GM19328 (cell line): ENCODE data around the gene ZDHHC18.
"Not testable (repeated sequence)": the region's sequence is repeated elsewhere in the genome, so short reads cannot be mapped to it uniquely, and the experiment has no call there.

Experiments used
- ATAC-seq: cut with Tn5 transposase; IDR thresholded peaks from one replicate; pipeline ENCODE4 v1.9.1; 2021; ENCODE audit warnings: mild to moderate bottlenecking, moderate library complexity; ENCODE audit not compliant: unreplicated experiment

ZDHHC18 gene

DNA sequence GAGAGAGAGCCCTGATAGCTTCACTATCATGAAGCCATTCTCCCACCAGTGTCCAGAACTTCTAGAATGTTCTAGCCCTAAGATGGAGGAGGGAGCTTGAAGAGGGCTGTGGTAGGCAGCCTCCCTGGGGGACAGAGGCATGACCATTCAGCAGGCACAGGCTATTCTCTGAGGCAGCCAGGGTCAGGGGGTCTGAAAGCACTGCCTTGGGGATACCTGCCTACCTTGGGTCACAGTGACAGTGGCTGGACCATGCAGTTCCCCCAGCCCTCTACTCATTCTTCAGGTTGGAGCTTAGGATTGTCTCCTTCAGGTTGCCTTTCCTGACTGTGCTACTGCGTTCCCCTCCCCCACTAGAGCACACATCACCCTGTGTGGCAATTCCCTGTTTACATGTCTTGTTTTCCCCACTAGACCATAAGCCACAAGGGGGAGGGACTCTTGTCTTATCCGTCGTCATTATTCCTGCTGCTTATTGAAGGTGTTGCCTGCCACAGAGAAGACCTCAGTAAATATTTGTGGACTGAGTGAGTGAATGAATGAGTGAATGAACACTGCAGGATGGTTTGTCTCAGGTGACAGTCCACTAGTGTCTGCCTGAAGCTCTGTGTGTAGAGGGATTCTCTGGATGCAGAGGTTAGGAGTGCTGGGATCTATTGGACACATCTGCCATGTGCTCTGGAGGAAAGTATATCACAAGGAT lies 5.2 kb downstream of the ZDHHC18 start:
- ATAC-seq, result no peak

DNA sequence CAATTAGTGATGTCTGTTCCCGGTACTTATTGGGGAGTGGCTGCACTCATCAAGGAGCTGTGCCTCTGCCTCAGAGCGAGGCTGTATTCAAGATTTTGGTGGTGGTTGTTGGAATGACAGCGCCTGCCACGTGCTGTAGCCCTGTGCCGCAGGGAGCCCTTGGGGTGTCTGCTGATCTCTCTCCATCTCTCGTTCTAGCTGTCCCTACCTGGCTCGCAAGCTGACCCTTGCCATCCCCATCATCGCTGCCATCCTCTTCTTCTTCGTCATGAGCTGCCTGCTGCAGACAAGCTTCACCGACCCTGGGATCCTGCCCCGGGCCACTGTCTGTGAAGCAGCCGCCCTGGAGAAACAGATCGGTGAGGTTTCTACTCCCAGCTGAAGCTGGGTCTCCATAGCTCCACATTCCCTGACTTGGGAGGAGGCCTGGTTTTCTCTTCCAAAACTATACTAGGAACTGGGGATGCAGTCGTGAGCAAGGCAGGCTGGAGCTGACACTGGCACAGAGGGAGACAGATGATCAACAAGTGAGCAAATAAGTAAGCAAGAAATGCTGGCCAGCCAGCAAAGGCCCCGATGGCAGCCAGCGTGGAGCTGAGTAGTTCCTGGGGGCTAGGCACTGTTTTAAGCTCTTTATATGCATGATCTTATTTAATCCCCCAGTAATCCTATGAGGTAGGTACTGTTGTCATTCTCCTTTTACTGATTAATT lies 5.9 kb downstream of the ZDHHC18 start:
- ATAC-seq, result no peak

DNA sequence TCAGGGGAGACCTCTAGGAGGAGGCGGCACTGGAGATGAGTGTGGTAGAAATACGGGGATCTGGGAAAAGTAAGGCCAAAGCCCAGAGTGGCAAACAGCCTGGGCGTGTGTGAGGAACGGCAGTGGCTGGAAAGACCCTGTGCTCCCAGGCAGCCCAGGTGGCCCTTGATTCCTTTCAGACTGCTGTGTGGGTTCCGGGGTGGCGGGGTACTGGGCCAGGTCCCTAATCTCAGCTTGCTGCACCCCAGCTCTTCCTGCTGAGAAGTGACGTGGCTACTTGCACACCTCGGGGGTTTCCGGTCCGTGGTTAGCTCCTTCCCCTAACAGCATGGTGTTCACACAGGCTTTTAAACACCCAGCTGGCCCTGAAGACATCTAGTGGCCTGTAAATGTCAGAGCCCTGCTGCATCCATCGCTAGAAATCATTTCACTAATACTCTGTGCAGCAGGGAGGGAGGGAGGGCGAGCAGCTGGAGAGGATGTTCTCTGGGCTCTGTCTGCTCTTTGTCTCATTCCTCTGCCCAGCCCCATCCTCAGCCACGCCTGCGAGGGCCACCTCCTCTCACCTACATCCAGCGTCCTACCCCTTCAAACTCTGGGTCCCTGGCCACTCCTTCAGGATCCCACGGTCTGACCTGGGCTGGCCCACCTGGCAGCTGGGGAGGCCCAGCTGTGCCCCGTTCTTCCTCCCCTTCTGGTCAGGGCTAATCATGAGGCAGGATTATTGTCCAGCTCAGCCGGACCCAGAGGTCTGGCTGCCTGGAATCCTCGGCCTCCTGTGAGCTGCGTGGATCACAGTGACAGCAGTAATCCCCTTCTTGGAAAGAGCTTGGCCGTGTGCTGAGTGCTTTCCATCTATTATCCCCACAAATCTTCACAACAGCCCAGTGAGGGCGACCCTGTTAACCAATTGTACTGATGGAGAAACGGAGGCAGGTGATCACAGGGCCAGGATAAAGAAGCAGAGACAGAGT lies 7.2 kb downstream of the ZDHHC18 start:
- peak; percentile 91 for ATAC-seq

DNA sequence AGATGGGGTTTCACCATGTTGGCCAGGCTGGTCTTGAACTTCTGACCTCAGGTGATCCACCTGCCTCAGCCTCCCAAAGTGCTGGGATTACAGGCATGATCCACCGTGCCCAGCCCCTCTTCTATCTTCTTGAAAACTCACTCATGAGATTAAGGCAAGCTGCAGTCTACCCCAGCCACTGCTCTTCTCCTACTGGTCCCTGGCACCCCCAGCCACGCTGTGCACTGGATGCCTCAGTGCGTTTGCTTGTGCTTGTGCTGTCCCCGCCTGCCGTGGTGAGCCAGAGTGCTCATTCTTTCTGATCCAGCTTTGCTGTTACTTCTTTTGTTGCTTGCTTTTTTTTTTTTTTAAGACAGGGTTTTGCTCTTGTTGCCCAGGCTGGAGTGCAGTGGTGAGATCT lies 11.2 kb downstream of the ZDHHC18 start:
- ATAC-seq, result not testable (repeated sequence)

DNA sequence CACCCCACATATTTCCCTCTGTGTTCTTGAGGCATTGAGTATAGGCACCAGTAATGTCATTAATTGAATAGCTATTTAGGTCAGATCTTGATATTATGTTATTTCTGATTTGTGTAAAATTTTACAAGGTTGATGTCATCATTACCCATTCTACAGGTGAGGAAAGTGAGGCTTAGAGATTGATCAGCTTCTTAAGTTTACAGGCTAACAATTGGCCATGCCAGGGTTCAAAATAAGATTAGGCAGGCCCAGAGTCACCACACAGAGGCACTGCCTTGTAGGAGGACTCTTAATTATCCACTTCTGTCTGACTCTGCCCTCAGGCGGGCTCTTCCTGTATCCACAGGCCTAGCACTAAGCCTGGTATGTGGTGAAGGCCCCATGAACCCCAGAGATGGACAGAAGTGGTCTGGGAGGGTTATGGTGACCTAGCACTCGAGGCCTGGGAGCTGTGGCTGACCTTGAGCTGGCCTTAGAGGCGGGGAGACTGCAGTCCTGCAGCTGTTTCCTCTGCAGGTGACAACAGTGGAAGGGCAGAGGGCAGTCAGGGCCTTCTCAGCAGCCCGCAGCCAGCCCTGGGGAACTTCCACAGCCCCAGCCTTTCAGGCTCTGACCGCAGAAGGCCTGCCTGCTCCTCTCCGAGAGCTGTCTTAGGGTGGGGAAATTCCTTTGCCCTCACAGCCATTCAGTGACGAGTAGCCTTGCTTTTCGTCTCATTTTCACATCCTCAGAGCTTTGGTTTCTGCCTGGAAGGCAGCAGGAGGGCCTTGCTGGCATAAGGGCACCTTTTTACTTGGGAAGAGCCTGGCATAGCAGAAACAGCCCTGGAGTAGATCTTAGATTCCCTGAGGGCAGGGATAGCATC lies 12.2 kb downstream of the ZDHHC18 start:
- ATAC-seq, result peak; percentile 66

DNA sequence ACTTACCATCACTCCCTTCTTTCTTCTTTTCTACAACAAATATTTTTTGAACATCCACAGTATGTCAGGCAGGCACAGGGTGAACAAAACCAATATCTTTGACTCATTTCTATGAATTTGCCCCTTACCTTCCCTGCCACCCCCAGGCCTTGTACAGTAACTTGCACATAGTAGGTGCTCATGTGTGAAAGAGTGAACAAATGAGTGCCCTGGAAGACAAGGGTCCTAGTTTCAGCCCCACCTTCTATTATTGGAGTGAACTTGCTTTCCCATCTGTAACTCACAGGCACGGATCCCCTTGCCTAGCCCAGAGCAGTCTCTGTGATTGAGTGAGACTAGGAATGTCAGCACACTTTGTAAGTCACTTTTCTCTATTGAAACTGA lies 12.8 kb downstream of the ZDHHC18 start:
- ATAC-seq, result no peak

DNA sequence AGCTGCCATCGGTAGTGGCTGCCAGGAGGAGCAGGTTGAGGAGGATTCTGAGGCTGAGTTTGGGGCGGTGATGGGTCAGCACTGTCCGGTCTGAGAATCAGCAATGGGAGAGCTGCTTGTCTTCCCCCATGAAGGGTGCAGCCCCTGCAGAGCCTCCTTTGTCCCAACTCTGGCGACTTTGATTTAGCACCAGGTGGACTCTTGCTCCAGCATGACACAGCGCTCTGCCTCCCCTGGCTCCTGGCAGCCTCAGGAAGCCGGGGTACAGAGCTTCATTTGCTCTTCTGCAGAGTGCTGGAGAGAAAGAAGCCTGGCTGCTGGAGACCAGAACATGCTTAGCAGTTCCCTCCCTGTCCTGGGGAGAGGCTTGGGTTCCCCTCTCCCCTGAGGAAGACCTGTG lies 13.3 kb downstream of the ZDHHC18 start:
- ATAC-seq, result no peak

DNA sequence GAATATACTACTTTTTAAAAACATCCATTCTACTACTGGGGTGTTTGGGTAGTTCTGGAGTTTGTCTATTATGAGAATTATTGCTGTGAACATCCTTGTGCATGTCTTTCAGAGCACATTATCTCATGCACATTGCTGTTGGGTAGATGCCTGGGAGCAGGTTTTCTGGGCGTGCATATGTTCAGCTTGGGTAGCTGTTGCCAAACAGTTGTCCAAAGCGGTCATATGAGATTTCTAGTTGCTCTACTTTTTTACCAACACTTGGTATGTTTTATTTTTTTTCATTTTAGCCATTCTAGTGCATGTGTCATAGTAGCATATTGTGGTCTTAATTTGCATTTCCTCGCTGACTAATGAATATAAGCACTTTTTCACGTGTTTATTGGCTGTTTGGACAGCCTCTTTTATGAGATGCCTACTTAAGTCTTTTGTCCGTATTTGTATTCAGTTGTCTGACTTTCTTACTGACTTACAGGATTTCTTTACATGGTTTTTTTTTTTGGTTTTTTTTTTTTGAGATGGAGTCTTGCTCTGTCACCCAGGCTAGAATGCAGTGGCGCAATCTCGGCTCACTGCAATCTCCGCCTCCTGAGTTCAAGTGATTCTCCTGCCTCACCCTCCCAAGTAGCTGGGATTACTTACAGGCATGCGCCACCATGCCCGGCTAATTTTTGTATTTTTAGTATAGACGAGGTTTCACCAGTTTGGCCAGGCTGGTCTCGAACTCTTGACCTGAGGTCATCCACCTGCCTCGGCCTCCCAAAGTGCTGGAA lies 18.1 kb downstream of the ZDHHC18 start:
- ATAC-seq, result no peak

DNA sequence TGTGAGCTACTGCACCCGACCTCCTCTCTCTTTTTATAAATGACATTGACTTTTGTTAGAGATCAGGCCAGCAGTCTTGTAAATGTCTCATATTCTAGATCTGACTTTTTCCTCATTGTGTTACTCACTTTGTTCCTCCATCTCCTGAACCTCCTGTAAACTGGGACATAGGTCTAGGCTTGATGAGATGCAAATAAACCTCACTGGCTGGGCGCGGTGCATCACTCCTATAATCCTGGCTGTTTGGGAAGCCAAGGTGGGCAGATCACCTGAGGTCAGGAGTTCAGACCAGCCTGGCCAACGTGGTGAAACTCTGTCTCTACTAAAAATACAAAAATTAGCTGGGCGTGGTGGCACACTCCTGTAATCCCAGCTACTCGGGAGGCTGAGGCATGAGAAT lies 21.3 kb downstream of the ZDHHC18 start:
- ATAC-seq, result not testable (repeated sequence)

DNA sequence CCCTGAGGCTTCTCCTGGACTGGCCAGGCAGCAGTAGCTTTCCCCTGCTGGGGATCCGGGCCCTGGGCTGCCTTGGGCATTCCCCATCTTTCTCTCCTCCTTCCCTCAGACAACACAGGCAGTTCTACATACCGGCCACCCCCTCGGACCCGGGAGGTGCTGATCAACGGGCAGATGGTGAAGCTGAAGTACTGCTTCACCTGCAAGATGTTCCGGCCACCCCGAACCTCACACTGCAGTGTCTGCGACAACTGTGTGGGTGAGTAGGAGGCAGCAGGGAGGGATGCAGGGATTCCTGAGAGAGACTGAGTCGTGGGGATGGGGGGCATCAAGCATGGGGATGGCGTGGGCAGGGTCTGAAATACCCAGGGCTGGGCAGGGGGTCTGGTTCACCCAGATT lies 22.0 kb downstream of the ZDHHC18 start:
- ATAC-seq, result no peak

DNA sequence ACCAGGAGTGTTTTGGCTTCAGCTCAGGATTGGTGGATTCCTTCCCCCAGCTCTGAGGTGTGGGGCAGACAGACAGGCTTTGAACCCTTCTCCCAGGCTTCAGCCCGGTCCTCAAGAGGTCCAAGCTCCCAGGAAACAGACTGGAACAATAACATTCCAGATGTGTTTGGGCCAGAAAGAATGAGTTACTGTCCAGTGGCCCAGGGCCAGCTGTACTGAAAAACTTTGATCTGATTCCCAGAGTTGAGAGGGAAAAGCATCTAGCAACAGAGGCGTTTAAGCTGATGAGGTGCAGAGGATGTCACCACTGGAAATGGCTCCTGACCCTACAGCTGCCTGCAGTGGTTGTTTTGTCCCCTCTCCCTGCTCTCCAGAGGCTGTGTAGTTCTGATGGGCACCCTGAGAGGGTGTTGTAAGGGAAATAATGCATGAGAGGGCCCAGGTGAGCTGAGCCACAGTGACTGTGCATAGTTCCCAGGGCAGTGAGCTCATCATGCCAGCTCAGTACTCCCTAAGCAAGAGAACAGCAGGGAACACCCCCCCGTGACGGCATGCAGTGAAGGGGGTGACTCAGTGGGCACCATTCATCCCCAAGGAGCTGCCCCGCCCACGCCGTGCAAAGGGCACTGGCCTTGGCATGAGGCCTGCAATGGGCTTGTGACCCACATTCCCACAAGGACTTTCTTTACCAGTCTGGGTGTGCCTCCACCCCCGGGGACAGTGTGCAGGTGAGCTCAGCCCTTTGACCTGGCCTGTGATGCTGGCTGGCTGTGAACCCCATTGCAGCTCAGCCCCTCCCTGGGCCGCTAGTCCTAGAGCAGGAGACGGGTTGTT lies 22.7 kb downstream of the ZDHHC18 start:
- no peak for ATAC-seq

DNA sequence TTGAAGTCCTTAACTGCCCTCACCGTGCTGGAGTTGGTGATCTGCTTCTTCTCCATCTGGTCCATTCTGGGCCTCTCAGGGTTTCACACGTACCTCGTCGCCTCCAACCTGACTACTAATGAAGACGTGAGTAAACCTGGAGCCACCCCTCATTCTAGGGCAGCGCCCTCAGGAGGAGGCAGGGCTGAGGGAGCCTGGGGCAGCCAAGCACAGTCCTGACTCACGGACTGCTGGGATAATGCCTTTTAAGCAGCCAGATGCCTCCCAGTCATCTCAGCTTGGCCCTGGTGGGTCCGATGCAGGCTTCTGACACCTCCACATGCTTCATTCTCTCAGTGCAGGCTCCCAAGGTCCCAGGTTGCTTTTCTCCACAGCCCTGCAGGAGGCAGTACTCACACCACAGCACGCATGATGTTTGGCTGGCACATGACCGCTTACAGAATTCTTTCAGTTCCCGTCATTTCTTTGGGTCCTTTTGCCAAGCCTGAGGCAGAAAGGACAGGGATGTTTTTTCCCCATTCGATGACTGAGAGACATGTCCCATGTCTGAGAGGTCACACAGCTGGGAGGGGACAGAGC lies 24.7 kb downstream of the ZDHHC18 start:
- ATAC-seq, result no peak

DNA sequence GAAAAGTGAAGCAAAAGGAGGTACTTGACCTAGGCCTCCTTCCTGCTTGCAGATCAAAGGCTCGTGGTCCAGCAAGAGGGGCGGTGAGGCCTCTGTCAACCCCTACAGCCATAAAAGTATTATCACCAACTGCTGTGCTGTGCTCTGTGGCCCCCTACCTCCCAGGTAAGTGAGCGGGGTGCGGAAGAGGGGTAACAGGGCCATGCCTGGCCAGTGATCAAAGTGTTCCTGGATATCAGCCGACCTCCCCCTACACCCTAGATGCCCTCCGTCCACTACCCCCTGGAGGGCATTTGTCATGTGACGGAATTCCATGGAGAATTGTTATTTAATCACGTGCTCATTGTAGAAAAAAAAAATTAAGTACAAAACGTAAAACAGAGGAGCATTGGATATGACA lies 26.2 kb downstream of the ZDHHC18 start:
- no peak for ATAC-seq

DNA sequence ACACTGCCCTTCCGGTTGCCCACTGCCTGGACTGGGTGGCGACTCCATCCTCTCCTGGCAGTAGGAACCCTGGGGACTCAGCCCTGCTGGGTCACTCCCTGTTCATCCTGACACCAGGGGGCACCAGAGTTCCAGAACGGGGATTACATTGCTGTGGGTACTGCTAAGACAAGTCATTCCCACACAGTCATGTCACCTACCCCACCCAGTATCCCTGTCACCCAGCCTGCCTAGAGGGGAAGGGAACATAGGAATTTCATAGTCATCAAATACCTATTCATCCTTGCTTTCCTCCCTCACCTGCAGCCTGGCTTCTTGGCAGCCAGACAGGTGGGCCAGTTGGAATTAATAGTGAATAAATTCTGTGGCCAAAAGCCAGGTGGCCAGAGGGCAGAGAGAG lies 26.7 kb downstream of the ZDHHC18 start:
- no peak for ATAC-seq

DNA sequence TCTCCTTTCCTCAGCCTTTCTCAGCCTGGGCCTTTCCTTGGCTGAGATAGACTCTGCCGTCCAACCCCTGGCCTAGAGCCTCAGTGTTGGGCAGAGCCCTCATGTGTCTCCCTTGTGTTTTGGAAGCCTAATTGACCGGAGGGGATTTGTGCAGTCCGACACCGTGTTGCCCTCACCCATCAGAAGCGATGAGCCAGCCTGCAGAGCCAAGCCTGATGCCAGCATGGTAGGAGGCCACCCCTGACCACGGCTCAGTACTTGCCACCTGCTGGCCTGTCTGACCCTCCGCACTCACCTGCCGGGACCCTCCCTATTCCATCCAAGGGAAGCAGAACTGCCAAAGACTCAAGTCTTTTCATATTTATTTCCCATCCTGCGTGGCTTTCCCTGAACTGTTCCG lies 27.1 kb downstream of the ZDHHC18 start:
- ATAC-seq, result no peak

DNA sequence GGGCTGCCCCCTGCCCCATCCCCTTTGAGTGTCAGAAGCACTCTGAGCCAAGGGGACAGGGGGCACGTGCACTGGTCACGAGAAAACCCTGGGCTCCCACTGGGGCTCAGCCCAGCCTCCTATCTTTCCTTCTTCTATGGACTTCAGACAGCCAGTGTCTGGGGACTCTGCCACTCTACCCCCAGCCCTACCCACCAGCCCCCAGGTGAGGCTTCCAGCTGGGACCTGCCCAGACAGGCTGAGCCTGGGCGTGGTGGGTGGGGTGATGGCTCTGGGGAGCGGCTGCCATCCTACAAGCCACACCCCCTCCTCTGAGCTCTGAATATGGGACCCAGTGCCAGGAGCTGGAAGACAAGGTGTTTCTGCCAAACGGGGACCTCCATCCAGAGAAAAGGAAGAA lies 28.4 kb downstream of the ZDHHC18 start:
- no peak for ATAC-seq

DNA sequence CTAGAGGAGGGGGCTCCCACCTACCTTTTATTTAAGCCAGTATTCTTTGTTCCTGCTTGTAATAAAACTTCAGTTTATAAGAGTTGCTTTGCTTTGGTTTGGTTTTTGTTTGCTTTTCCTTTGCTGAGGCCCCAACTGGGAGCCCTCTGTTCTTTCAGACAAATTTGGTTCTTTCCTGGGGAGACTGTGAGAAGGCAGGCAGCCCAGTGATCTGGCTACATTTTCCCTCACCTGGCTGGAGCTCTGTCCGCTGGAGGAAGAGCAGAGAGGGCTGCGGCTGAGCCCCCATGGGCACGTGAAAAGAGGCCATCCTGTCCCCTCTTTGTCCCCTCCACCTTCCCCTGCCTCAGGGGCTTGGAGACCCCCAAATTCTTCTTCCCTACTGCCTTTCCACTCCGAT lies 29.1 kb downstream of the ZDHHC18 start:
- ATAC-seq, result no peak

DNA sequence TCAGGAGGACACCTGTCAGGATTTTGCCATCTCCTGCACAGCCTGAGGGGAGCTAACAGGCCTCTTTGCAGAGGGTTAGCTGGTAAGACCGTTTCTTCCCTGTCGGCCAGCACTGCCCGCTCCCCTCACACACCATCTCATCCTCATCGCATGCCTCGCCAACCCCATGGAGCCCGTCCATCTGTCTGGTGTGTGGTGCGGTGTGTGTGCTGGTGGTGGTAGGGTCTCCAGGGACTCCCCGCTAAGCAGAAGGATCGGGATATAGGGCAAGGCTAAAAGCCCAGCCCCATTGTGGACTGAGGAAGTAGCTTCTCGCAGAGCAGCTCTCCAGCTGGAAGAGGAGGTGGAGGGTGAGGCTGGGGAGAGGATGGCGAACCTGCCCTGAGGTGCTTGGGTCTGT lies 29.7 kb downstream of the ZDHHC18 start:
- ATAC-seq, result no peak
